Measurements from ENCODE around the gene HSCB. TPM values are rescaled to one million over a fixed set of nuclear protein-coding genes. Genes with fewer than 3 reads are reported as not detected.
"Not testable (repeated sequence)": the region's sequence is repeated elsewhere in the genome, so short reads cannot be mapped to it uniquely, and the experiment has no call there.

The HSCB gene
- total and polyA plus RNA-seq, 2 donors: 9.3 to 30.3 TPM

- H3K27ac ChIP-seq (ENCODE audit: low read depth in 1 of 2, low read length in 1 of 2): no peak overlapping the region
- peaks cover 0 to 9% of the 10 kb centered on the region in 2 donors for H3K4me1 ChIP-seq (ENCODE audit: control insufficient read depth in 2 of 2, insufficient read depth in 2 of 2, low read length in 2 of 2)
- H3K36me3 ChIP-seq (ENCODE audit: control insufficient read depth in 2 of 2, insufficient read depth in 2 of 2, low read length in 1 of 2): peaks cover 6 to 14% of the 10 kb centered on the region in 2 donors
- H3K27me3 ChIP-seq (ENCODE audit: control insufficient read depth in 2 of 2, insufficient read depth in 1 of 2, low read length in 1 of 2): no peaks in the 10 kb centered on the region
- H3K4me3 ChIP-seq (ENCODE audit: low read length in 2 of 2): no peak overlapping the region
- no peak for DNase-seq (ENCODE audit: low read depth in 6 of 9, low spot score in 9 of 9)
- 92% methylated on average over 7 of the region's 7 CpGs for WGBS
- H3K9me3 ChIP-seq (ENCODE audit: control insufficient read depth in 2 of 2, insufficient read depth in 1 of 2, low read length in 1 of 2): no peaks in the 10 kb centered on the region
Measured at GRCh38 chr22:28736301-28737155, 5.3 kb upstream of the HSCB start.

- Histone ChIP-seq H3K36me3 (ENCODE audit: control insufficient read depth in 2 of 2, insufficient read depth in 2 of 2, low read length in 1 of 2) (peaks cover 6 to 14% of the 10 kb centered on the region in 2 donors), H3K4me3 (ENCODE audit: low read length in 2 of 2) (no peak overlapping the region), H3K27me3 (ENCODE audit: control insufficient read depth in 2 of 2, insufficient read depth in 1 of 2, low read length in 1 of 2) (no peaks in the 10 kb centered on the region), H3K4me1 (ENCODE audit: control insufficient read depth in 2 of 2, insufficient read depth in 2 of 2, low read length in 2 of 2) (peaks cover 0 to 12% of the 10 kb centered on the region in 2 donors), H3K9me3 (ENCODE audit: control insufficient read depth in 2 of 2, insufficient read depth in 1 of 2, low read length in 1 of 2) (no peaks in the 10 kb centered on the region), H3K27ac (ENCODE audit: low read depth in 1 of 2, low read length in 1 of 2) (no peak overlapping the region)
- no peak for DNase-seq (ENCODE audit: low read depth in 6 of 9, low spot score in 9 of 9)
- WGBS: 99% methylated on average over 3 of the region's 3 CpGs
Measured at GRCh38 chr22:28737701-28738100, 4.1 kb upstream of the HSCB start.

DNA sequence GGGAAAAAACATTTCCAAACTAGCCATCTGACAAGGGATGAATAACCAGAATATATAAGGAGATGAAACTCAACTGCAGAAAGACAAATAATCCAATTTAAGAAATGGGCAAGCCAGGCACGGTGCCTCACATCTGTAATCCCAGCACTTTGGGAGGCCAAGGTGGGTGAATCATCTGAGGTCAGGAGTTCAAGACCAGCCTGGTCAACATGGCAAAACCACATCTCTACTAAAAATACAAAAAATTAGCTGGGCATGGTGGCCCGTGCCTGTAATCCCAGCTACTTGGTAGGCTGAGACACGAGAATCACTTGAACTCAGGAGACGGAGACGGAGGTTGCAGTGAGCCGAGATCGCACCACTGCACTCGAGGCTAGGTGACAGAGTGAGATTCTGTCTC, 3.0 kb upstream of the HSCB start:
- H3K9me3 ChIP-seq (ENCODE audit: control insufficient read depth in 2 of 2, insufficient read depth in 1 of 2, low read length in 1 of 2); H3K27me3 ChIP-seq (ENCODE audit: control insufficient read depth in 2 of 2, insufficient read depth in 1 of 2, low read length in 1 of 2); H3K36me3 ChIP-seq (ENCODE audit: control insufficient read depth in 2 of 2, insufficient read depth in 2 of 2, low read length in 1 of 2); H3K4me3 ChIP-seq (ENCODE audit: low read length in 2 of 2); DNase-seq (ENCODE audit: low read depth in 6 of 9, low spot score in 9 of 9); H3K27ac ChIP-seq (ENCODE audit: low read depth in 1 of 2, low read length in 1 of 2): not testable (repeated sequence)
- H3K4me1 ChIP-seq (ENCODE audit: control insufficient read depth in 2 of 2, insufficient read depth in 2 of 2, low read length in 2 of 2): peaks cover 0 to 17% of the 10 kb centered on the region in 2 donors
- 98% methylated on average over 8 of the region's 8 CpGs for WGBS

- H3K4me1 ChIP-seq (ENCODE audit: control insufficient read depth in 2 of 2, insufficient read depth in 2 of 2, low read length in 2 of 2): peaks cover 0 to 17% of the 10 kb centered on the region in 2 donors
- H3K27me3 ChIP-seq (ENCODE audit: control insufficient read depth in 2 of 2, insufficient read depth in 1 of 2, low read length in 1 of 2): no peaks in the 10 kb centered on the region
- no peak for DNase-seq (ENCODE audit: low read depth in 6 of 9, low spot score in 9 of 9)
- H3K36me3 ChIP-seq (ENCODE audit: control insufficient read depth in 2 of 2, insufficient read depth in 2 of 2, low read length in 1 of 2): peaks cover 12 to 20% of the 10 kb centered on the region in 2 donors
- H3K4me3 ChIP-seq (ENCODE audit: low read length in 2 of 2): peak overlapping the region; percentile 76 to 95
- no peaks in the 10 kb centered on the region for H3K9me3 ChIP-seq (ENCODE audit: control insufficient read depth in 2 of 2, insufficient read depth in 1 of 2, low read length in 1 of 2)
- WGBS: 14% methylated on average over 18 of the region's 18 CpGs
- peak overlapping the region; percentile 31 to 70 for H3K27ac ChIP-seq (ENCODE audit: low read depth in 1 of 2, low read length in 1 of 2)
Measured at GRCh38 chr22:28741200-28741784, 547 bp upstream of the HSCB start.

DNA sequence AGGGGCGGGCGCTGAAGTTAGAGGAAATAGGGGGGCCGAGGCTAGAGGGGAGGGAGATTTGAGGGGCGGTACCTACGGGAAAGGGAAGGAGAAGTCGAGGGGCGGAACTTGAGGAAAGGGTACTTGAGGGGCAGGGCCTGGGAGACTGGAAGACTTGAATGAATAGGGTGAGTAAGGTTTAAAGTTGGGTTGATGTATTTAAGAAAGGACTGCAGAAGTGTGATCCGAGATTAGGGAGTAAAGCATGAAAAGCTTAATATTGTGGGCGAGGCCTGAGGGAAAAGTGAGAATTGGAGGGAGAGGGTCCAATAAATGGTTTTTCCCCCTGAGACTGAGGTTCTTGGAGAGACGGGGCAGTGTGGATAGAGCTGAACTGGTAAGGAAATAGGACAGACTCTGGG, 723 bp downstream of the HSCB start:
- H3K36me3 ChIP-seq (ENCODE audit: control insufficient read depth in 2 of 2, insufficient read depth in 2 of 2, low read length in 1 of 2): peaks cover 12 to 28% of the 10 kb centered on the region in 2 donors
- peaks cover 0 to 17% of the 10 kb centered on the region in 2 donors for H3K4me1 ChIP-seq (ENCODE audit: control insufficient read depth in 2 of 2, insufficient read depth in 2 of 2, low read length in 2 of 2)
- WGBS: 7% methylated on average over 10 of the region's 10 CpGs
- no peak for DNase-seq (ENCODE audit: low read depth in 6 of 9, low spot score in 9 of 9)
- H3K4me3 ChIP-seq (ENCODE audit: low read length in 2 of 2): peak overlapping the region; percentile 76 to 95
- no peaks in the 10 kb centered on the region for H3K27me3 ChIP-seq (ENCODE audit: control insufficient read depth in 2 of 2, insufficient read depth in 1 of 2, low read length in 1 of 2)
- no peaks in the 10 kb centered on the region for H3K9me3 ChIP-seq (ENCODE audit: control insufficient read depth in 2 of 2, insufficient read depth in 1 of 2, low read length in 1 of 2)
- peak overlapping the region; percentile 95 to 96 for H3K27ac ChIP-seq (ENCODE audit: low read depth in 1 of 2, low read length in 1 of 2)

GRCh38 chr22:28743852-28744251, 2.0 kb downstream of the HSCB start:
- DNase-seq (ENCODE audit: low read depth in 6 of 9, low spot score in 9 of 9): no peak

DNA sequence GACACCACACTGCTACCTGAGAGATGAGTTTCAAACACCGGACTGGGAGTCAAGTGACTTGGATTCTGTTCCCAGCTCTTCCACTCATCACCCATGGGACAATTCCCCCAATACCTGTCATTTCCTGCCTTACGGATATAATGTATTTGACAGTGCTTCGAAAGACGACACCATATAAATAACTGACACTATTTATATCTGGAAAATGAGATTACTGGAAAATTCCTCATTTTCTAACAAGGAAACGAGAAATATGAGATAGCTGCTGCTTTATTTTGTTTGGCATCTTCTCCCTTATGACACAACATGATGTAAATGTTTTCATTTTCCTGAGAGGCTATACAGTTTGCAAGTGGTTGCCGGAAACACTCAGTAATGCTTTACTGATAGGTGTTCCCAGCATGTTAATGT, 8.6 kb downstream of the HSCB start:
- DNase-seq (ENCODE audit: low read depth in 6 of 9, low spot score in 9 of 9): no peak
- 95% methylated on average over 6 of the region's 6 CpGs for WGBS

More at GRCh38 chr22:28743852-28744251, 2.0 kb downstream of the HSCB start:
- H3K9me3 ChIP-seq (ENCODE audit: control insufficient read depth in 2 of 2, insufficient read depth in 1 of 2, low read length in 1 of 2): no peaks in the 10 kb centered on the region
- H3K27ac ChIP-seq (ENCODE audit: low read depth in 1 of 2, low read length in 1 of 2): no peak overlapping the region
- peaks cover 17 to 33% of the 10 kb centered on the region in 2 donors for H3K36me3 ChIP-seq (ENCODE audit: control insufficient read depth in 2 of 2, insufficient read depth in 2 of 2, low read length in 1 of 2)
- H3K27me3 ChIP-seq (ENCODE audit: control insufficient read depth in 2 of 2, insufficient read depth in 1 of 2, low read length in 1 of 2): no peaks in the 10 kb centered on the region
- H3K4me3 ChIP-seq (ENCODE audit: low read length in 2 of 2): no peak overlapping the region
- peaks cover 0 to 17% of the 10 kb centered on the region in 2 donors for H3K4me1 ChIP-seq (ENCODE audit: control insufficient read depth in 2 of 2, insufficient read depth in 2 of 2, low read length in 2 of 2)
- 97% methylated on average over 3 of the region's 3 CpGs for WGBS

GRCh38 chr22:28754512-28754911, 12.7 kb downstream of the HSCB start:
- DNase-seq (ENCODE audit: low read depth in 6 of 9, low spot score in 9 of 9); H3K9me3 ChIP-seq (ENCODE audit: control insufficient read depth in 2 of 2, insufficient read depth in 1 of 2, low read length in 1 of 2); H3K36me3 ChIP-seq (ENCODE audit: control insufficient read depth in 2 of 2, insufficient read depth in 2 of 2, low read length in 1 of 2); H3K27me3 ChIP-seq (ENCODE audit: control insufficient read depth in 2 of 2, insufficient read depth in 1 of 2, low read length in 1 of 2); H3K4me1 ChIP-seq (ENCODE audit: control insufficient read depth in 2 of 2, insufficient read depth in 2 of 2, low read length in 2 of 2); H3K4me3 ChIP-seq (ENCODE audit: low read length in 2 of 2); H3K27ac ChIP-seq (ENCODE audit: low read depth in 1 of 2, low read length in 1 of 2): not testable (repeated sequence)
- 98% methylated on average over 3 of the region's 3 CpGs for WGBS

More for the DNA sequence above, 8.6 kb downstream of the HSCB start:
- Histone ChIP-seq H3K36me3 (ENCODE audit: control insufficient read depth in 2 of 2, insufficient read depth in 2 of 2, low read length in 1 of 2) (peaks cover 5 to 18% of the 10 kb centered on the region in 2 donors), H3K9me3 (ENCODE audit: control insufficient read depth in 2 of 2, insufficient read depth in 1 of 2, low read length in 1 of 2) (no peaks in the 10 kb centered on the region), H3K4me3 (ENCODE audit: low read length in 2 of 2) (no peak overlapping the region), H3K27ac (ENCODE audit: low read depth in 1 of 2, low read length in 1 of 2) (peak overlapping the region in 1 of 2 donors; percentile 69), H3K27me3 (ENCODE audit: control insufficient read depth in 2 of 2, insufficient read depth in 1 of 2, low read length in 1 of 2) (no peaks in the 10 kb centered on the region), H3K4me1 (ENCODE audit: control insufficient read depth in 2 of 2, insufficient read depth in 2 of 2, low read length in 2 of 2) (no peaks in the 10 kb centered on the region)

- no peak overlapping the region for H3K4me3 ChIP-seq (ENCODE audit: low read length in 2 of 2)
- 90% methylated on average over 3 of the region's 3 CpGs for WGBS
- H3K27me3 ChIP-seq (ENCODE audit: control insufficient read depth in 2 of 2, insufficient read depth in 1 of 2, low read length in 1 of 2): no peaks in the 10 kb centered on the region
- peak overlapping the region in 1 of 2 donors; percentile 36 for H3K27ac ChIP-seq (ENCODE audit: low read depth in 1 of 2, low read length in 1 of 2)
- no peak for DNase-seq (ENCODE audit: low read depth in 6 of 9, low spot score in 9 of 9)
- no peaks in the 10 kb centered on the region for H3K9me3 ChIP-seq (ENCODE audit: control insufficient read depth in 2 of 2, insufficient read depth in 1 of 2, low read length in 1 of 2)
- no peaks in the 10 kb centered on the region for H3K36me3 ChIP-seq (ENCODE audit: control insufficient read depth in 2 of 2, insufficient read depth in 2 of 2, low read length in 1 of 2)
- peaks cover 0 to 2% of the 10 kb centered on the region in 2 donors for H3K4me1 ChIP-seq (ENCODE audit: control insufficient read depth in 2 of 2, insufficient read depth in 2 of 2, low read length in 2 of 2)
Measured at GRCh38 chr22:28759861-28760560, 18.2 kb downstream of the HSCB start.

All from thymus (tissue), 11 donors.